ENCODE data around the gene LYPD3.
"Not testable (repeated sequence)": the region's sequence is repeated elsewhere in the genome, so short reads cannot be mapped to it uniquely, and the experiment has no call there.

LYPD3 gene

DNA sequence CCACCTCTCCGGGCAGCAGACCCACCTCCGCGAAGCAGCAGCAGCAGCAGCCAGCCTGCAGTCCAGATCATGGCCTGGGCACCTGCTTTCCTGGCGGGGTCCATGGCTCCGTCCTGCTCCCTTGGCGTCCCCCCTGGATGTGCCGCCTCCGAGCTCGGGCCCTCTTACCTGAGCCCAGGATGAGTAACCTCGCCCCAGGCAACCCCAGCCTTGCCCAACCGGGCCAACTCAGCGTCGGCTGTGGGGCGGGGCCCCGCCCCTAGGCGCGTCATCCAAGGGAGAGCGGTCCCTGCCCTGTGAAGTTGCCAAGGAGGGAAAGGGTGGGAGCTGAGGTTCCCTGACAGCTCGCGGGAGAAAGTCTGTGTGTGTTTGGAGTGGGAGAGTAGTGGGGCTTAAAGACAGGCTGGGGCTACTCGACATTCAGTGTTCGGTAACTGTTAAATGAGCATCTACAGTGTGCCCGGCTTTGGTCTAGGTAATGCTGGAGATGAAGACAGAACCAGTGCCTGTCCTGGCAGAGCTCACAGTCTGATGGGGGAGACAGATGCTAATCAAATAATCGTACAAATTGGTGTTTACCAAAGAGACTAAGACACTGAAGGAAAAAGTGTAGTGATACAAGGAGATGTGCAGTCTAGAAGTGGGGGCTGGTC is at the start of gene LYPD3:
Gene LYPD3, minus strand, starts transcription at position 141 of the 653 bp plus-strand sequence. Its CDS starts 37 bp downstream, at position 104.
- no peak for DNase-seq (ENCODE audit: low read depth)

DNA sequence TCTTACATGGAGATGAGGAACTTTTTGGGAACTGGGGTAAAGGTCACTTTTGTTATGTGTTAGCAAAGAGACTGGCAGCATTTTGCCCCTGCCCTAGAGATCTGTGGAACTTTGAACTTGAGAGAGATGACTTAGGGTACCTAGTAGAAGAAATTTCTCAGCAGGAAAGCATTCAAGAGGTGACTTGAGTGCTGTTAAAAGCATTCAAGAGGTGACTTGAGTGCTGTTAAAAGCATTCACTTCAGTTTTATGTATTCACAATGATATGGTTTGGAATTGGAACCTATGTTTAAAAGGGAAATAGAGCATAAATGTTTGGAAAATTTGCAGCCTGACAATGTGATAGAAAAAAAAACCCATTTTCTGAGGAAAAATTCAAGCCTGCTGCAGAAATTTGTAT is 47.0 kb upstream of the LYPD3 start:
- not testable (repeated sequence) for DNase-seq (ENCODE audit: low read depth)

DNA sequence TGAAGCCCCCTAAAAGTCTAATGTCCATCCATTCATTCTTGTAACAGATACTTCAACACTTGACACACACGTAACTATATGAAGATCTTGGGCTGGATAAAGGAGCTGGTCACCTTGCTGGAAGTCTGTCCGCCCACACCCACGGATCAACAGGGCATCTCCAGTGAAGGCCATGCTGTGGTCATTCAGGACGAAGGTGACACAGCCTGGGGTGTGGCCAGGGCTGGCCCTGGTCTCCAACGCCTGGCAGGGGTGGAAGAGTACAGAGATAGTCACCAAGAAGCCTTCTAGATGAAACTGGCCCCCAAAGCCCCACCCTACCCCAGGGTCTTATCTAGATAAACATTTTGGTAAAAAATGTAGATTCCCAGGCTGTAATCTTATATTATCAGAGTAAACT is 45.9 kb upstream of the LYPD3 start:
- no peak for DNase-seq (ENCODE audit: low read depth)

DNA sequence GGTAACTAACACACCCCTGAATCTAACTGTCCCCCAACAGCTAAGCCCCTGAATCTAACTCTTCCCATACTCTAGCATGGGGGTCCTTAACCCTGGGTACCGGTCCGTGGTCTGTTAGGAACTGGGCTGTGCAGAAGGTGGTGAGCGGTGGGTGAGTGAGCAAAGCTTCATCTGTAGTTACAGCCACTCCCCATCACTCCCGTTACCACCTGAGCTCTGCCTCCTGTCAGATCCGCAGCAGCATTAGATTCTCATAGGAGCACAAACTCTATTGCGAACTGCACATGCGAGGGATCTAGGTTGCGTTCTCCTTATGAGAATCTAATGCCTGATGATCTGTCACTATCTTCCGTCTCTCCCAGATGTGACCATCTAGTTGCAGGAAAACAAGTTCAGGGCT is 45.3 kb upstream of the LYPD3 start:
- DNase-seq (ENCODE audit: low read depth) = no peak

DNA sequence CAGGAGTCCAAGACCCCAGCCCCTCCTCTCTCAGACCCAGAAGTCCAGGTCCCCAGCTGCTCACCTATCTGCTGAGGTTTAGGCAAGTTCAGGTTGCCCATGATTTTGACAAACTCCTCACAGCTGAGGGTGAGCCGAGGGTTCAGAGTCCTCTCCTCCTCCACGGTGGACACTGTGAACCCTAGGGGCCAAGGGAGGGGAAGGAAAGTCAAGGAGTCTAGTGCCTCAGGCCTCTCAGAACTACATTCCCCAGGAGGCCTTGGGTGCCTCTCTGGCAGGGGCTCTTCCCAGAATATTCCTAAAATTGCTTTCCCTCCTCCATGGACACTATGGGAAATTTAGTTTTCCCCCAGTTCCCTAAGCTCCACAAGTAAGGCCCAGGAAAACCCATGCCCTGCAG is 42.5 kb upstream of the LYPD3 start:
- no peak for DNase-seq (ENCODE audit: low read depth)

DNA sequence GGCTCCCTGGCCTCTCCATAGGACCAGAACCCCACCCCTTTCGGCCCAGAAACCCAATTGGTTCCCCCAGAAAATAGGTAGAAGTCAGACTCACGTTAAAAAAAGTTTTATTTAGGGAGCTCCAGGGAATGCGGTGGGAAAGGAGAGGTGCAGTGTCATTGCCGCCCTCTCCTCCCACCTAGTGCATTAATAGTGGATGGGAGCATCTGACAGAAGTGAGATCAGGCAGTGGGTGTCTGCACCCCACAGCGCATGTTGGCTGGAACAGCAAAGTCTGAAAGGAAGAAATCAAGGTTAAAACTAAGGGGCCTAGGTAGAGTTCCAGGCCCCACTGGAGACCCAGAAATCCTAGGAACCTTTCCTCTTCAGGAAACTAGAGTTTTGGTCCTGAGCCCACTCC is 41.2 kb upstream of the LYPD3 start:
- no peak for DNase-seq (ENCODE audit: low read depth)

DNA sequence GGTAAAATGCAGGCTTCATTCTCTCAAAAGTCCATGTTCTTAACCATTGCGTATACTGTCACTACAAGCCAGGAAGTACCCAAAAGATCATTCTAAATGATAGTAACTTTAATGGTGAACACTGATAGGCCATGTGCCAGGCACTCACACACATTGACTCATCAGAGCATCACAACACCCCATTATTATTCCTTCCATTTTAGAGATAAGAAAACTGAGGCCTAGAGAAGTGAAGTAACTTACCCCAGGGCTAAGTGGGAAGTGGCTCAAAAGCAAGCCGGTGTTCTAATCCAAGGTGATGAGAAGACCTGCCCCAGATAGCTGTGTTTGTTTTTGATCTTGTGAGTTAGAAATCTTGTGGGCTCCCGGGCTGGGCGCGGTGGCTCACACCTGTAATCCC is 40.5 kb upstream of the LYPD3 start:
- DNase-seq (ENCODE audit: low read depth) = no peak

DNA sequence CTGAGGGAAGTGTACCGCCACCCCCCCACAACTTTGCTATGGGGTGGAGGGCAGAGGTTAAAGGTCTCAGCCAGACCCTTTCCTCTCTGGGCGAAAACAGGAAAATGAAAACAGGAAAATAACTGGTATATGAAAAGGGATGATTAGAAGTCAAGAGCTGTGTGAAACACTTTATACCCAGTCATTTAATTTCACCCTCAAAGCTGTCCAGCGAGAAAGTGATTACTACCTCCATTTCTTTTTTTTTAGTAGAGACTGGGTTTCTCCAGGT is 39.7 kb upstream of the LYPD3 start:
- DNase-seq (ENCODE audit: low read depth) = no peak

DNA sequence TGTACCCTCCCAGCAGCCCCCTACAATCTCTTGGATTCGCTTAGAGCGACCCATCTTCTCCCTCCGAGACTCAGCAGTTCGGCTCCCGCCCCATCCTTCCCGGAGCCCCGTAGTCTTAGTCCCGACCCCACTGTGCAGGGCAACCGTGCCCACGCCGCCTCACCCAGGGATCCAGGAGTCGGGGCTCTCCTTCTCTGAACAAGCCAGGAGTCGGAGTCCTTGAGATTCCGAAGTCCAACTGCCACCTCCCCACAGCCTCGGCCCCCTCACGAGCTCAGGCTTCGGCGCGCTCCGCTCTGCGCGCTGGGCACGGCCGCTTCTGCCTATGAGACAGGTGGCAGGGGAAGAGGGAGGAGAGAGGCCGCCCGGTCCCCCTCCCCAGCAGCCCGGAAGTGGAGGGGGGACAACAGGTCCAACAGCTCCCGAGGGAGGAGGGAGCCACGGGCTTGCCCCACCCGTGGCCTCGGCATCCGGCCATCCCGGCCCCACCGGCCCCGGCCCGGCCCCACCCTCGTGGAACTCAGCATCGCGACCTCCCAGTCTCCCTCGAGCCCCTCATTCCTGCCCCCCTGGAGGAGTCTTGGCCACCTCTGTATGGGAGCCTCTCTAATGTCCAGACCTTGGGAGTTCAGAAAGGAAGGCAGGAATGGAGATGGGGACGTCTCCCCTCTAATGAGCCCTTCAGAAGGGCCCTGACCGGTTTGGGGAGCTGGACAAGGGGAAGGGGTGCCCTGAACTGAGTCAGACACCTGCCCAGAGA is 39.2 kb upstream of the LYPD3 start, which contains the start of gene PHLDB3:
Gene PHLDB3, minus strand, starts transcription at position 321 of the 760 bp plus-strand sequence. CDS start 628 bp downstream, outside the sequence.
- DNase-seq (ENCODE audit: low read depth) = peak; percentile 41

DNA sequence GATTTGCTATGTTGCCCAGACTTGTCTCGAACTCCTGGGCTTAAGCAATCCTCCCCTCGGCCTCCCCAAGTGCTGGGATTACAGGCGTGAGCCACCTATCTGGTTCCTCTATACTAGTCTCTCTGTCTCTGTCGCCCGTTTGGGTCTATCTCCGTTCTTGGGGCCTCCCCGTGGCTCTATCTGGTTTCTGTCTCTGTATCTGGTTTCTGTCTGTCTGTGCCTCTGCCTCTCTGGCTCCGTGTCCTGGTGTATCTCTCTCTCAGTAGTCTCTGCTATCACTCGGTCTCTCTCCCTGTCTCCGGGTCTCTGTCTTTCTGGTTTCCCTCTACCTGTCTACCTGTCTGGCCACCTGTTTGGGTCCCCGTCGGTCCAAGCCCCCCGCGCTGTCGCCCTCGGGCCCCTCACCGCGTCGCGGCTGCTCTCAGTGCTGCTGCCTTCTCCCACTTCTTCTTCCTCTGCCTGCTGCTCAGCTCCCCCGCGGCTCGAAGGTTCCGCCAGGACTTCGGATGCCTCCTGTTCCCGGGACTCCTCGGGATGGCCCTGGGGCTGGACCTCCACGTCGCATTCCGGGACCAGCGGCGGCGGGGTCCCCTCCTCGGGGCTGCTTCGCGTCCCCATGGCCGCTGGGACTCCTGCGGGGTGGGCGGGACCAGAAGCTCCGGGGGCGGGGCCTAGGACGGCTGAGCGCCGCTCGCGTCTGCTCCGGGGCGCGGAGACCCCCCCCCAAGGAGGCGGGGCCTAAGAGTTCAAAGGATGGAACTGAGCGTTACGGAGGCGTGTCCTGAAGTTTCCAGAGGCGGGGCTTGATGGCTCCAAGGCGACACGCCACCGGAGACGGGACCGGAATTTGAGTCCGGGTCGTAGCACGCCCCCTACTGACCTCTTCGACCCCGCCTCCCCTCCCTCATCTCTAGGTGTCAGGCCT is 38.4 kb upstream of the LYPD3 start:
- DNase-seq (ENCODE audit: low read depth) = peak; percentile 98

DNA sequence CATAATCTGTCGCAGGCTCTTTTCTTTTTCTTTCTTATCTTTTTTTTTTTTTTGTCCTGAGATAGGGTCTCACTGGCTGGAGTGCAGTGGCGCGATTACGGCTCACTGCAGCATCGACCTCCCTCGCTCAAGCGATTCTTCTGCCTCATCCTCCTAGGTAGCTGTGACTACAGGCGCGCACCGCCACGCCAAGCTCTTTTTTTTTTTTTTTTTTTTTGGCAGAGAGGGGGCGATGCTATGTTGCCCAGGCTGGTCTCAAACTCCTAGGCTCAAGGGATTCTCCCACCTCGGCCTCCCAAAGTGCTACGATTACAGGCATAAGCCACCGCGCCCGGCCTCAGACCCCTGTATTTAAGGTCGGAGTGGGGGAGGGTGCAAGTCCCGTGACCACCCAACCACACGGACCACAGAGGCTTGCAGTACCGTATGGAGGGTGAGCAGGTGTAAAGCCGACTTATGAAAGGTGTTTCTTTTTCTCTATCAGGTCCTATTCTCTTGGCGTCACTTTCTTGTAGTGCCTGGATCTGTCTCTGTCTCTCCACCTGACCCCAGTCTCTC is 37.1 kb upstream of the LYPD3 start:
- no peak for DNase-seq (ENCODE audit: low read depth)

DNA sequence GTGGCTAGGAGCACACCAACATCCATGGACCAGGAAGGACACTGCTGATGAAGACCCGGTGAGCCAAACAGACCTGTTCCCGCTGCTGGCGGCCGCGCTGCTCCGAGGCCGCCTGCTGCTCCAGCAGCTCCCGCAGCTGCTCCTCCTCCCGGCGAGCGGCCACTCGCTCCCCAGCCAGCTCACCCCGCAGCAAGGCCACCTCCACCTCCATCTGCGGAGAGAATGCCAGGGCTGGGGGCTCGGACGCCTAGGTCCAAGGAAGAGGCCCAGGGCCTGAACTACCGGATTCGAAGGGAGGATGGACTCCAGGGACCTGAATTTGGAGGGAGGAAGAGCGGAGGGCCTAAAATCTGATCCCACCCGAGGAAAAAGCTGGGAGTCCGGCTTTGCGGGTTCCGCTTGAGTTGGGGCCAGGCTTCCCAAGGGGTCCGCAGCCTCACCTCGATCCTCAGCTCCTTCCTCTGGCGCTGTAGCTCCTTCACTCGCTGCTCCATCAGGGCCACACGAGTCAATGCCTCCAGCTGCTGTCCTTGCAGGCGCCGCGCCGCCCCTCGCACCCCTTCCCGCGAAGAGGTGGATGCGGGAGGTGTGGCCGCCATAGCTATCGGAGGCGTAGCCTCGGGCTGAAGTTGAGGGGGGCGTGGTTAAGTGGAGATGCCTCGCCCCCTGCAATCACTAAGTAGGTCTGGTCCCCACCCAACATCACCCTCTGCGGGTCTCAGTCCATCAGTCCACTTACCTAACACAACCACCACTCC is 36.4 kb upstream of the LYPD3 start:
- DNase-seq (ENCODE audit: low read depth) = no peak

DNA sequence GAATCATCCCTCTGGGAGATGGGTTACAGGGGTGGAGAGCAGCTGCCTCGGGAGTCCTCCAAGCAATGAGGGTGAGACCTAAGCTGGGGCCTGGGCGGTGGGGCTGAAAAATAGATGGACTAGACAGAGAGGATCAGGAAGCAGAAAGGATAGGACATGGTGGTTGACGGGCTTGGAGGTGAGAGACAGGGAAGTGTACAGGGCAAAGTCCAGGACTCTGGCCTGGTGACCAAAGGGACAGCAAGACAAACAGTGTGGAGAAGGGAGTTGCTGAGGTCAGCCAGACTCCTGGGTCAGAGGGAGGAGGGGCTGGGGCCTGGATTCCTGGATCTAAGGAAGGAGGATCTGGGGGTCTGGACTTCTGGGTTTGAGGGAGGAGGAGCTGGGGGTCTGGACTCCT is 33.6 kb upstream of the LYPD3 start:
- no peak for DNase-seq (ENCODE audit: low read depth)

DNA sequence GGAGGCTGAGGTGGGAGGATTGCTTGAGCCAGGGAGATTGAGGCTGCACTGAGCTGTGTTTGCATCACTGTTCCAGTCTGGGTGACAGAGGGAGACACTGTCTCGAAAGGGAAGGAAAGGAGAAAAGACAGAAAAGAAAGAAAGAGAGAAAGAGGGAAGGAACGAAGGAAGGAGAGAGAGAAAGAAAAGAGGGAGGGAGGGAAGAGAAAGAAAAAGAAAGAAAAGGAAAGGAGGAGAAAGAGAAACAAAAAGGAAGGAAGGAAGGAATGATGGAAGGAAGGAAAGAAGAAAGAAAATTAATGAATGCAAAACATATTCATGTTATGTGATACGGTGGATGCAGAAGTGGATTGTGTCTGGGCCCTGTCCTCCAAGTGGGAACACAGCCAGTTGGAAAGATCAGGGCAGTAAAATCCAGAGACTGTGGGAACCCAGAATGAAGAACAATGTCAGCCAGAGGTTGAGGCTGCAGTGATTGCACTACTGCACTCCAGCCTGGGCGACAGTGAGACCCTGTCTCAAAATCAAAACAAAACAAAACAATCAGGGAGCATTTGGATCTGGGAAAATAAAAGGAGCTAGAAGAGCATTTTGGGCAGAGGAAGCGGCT is 32.9 kb upstream of the LYPD3 start:
- no peak for DNase-seq (ENCODE audit: low read depth)

DNA sequence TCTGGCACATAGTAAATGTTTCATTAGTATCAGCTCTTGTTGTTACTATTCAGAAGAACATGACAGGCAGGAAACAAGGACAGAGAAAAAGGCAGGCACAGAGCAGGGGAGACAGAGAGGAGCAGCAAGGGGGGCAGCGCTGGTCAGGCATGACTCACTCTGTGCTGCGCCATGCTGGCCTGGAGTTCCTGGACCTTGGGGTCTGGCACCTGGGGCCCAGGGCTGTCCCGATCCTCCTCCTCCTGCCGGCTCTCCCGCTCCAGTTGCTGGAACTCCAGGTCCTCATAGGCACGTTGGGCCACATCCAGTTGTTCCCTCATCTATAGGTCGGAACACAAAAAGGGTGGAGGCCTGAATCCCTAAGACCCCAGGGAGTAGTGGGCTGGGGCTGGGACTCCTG is 31.6 kb upstream of the LYPD3 start:
- no peak for DNase-seq (ENCODE audit: low read depth)

DNA sequence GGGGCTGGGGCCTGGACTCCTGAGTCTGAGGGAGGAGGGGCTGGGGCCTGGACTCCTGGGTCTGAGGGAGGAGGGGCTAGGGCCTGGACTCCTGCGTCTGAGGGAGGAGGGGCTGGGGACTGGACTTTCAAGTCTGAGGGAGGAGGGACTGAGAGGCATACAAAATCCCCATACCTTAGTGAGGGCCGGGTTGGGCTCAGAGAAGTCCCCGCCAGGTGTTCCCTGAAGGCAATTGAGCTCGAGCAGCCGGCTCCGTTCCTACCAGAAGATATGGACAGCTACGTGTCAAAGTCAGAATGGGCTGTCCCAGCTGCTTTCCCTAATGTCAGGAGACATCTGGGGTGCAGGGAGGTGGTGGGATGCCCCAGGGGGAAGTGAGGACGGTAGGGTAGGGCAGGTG is 29.7 kb upstream of the LYPD3 start:
- DNase-seq (ENCODE audit: low read depth) = no peak

DNA sequence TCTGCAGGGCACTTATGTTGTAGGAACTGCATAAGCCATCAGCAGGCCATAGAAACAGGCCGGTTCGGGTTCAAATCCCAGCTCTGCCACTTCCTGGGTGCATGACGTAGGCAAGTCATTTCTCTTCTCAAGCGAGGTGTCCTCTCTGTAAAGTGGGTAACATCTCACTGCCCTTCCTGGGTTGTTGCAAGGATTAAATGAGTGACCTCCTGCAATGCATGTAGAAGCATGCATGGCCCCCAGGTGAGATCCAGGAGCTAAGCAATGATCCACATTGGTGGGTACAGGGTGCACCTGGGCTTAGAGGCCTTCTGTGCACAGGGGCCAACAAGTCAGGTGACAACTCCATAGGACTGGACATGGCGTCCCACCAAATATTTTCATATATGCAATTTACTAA is 25.4 kb upstream of the LYPD3 start:
- DNase-seq (ENCODE audit: low read depth) = no peak

DNA sequence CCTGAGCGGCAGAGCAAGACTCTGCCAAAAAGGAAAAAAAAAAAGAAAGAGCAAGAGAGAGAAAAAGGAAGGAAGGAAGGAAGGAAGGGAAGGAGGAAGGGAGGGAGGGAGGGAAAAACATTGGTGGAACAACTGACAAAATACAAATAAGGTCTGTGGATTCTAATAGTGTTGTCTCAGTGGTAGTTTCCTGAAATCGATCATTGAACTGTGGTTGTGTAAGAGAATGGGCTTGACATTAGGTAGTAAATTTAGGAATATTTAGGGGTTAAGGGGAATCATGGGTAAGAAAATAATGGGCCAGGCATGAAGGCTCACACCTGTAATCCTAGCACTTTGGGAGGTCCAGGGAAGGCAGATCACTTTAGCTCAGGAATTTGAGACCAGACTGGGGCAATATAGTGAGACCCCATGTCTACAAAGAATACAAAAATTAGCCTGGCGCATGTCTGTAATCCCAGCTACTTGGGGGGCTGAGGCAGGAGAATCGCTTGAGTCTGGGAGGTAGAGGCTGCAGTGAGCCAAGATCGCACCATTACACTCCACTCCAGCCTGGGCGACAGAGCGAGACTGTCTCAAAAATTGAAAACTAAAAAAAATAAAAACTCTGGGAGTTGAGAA is 24.7 kb upstream of the LYPD3 start:
- DNase-seq (ENCODE audit: low read depth) = no peak

DNA sequence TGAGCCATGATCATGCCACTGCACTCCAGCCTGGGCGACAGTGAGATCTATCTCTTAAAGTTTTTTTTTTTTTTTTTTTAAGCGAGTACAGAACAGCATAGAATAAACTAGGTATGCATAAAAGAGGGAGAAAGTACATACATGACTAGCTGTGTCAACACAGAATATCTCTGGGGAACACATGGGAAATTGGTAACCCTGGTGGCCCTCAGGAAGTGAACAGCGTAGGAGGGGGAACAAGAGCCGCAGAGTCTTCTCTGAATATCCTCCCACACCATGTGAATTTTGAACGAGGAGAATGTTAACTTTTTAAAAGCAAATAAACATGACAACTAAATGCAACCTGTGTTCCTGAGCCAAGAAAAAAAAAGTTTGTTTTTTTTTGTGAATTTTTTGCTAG is 23.9 kb upstream of the LYPD3 start:
- no peak for DNase-seq (ENCODE audit: low read depth)

DNA sequence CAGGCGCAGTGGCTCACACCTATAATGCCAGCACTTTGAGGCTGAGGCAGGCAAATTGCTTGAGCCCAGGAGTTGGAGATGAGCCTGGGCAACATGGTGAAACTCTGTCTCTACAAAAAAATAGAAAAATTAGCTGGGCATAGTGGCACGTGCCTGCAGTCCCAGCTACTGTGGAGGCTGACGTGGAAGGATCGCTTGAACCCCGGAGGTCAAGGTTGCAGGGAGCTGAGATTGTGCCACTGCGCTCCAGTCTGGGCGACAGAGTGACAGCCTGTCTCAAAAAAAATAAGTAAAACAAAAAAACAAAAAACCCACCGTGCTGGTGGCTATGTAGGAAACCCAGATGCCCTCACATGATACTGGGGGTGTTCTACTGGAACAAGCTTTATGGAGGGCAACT is 22.8 kb upstream of the LYPD3 start:
- no peak for DNase-seq (ENCODE audit: low read depth)

DNA sequence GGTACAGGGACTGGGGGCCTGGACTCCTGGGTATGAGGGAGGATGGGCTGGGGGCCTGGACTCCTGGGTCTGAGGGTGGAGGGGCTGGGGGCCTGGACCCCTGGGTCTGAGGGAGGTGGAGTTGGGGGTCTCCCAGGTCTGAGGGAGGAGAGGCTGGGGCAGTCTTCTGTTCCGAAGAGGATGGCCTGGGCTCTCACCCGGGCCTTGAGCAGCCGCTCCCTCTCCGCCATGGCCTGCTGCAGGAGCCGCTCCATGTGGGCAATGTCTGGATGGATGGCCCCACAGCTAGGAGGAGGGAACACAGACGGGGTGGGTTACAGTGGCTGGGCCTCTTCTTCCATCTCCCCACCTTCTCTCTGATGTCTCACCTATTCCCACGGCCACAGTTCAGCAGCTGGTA is 21.0 kb upstream of the LYPD3 start:
- DNase-seq (ENCODE audit: low read depth) = no peak

Measured in activated T-helper 1 cell treated with Interleukin-2 at 50 U/mL for 16 hours (primary cell).